Stimulated activated CD4-positive, alpha-beta T cell treated with anti-CD3 and anti-CD28 coated beads, Interleukin-2, amount 100 ng/mL, for 24 hours (primary cell): ENCODE data around the gene STAC.

Source experiments
- DNase-seq, 2 donors: peaks; one replicate each; pipeline ENCODE4 v3.0.0-alpha.2; 2020

STAC gene, protein sequence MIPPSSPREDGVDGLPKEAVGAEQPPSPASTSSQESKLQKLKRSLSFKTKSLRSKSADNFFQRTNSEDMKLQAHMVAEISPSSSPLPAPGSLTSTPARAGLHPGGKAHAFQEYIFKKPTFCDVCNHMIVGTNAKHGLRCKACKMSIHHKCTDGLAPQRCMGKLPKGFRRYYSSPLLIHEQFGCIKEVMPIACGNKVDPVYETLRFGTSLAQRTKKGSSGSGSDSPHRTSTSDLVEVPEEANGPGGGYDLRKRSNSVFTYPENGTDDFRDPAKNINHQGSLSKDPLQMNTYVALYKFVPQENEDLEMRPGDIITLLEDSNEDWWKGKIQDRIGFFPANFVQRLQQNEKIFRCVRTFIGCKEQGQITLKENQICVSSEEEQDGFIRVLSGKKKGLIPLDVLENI

DNA sequence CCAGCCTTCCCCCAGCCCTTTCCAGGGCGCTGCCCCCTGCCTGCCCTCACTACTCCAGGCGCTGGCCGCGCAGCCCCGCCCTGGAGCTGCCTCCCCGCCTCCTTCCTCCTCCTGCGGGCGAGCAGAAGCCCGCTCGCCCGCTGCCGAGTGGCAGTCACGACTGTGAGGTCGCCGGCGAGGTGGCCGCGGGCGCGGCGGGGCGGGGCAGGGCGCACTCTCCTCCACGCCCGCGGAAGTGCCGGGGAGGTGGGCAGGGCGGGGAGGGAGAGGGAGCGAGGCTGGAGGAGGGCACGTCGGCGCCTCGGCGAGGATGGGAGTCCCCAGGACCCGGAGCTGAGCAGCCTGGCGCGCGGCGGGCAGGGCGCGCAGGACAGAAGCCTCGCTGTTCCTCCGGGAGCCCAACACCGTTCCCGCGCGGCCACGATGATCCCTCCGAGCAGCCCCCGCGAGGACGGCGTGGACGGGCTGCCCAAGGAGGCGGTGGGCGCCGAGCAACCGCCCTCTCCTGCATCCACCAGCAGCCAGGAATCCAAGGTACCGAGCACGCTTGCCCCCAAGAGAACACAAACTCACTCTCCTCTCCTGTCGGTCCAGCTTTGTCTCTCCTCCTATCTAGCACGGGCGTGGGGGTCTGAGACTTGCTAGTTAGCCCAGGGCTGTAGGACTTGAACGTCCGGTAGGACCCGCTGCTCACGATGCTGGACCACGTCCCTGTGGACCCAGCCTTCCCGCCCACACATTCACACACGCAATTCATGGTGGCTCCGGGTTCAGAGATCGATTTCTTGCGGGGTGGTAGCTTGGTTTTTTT, at the start of gene STAC:
STAC (plus strand) TSS at position 284 of the 811 bp plus-strand sequence; CDS start at position 424, 140 bp downstream.
- peak in 1 of 2 donors; percentile 26 for DNase-seq

- DNase-seq = no peak
Observed at GRCh38 chr3:36332139-36332538, 48.2 kb upstream of the STAC start.

GRCh38 chr3:36362216-36362615, 18.1 kb upstream of the STAC start:
- no peak for DNase-seq

GRCh38 chr3:36362973-36363372, 17.3 kb upstream of the STAC start:
- no peak for DNase-seq

DNA sequence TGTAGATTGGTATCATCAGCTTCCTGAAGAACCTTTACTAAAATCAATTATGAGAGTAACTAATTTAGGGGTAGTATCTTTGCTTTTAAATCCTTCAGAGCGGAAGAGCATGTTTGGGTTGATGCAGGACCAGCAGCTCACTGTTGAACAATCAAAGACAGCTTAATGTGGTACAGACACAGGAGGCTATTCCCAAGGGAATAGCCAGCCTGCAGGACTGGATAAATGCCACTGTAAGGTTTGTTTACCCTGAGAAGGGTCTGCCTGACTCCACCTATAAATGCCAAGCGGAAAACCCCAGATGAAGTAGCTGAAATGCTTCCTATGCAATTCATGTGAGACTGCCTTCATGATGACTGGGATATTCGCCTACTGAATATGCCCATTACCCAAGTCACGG, 16.0 kb upstream of the STAC start:
- no peak for DNase-seq

GRCh38 chr3:36365829-36366228, 14.5 kb upstream of the STAC start:
- DNase-seq = no peak

DNA sequence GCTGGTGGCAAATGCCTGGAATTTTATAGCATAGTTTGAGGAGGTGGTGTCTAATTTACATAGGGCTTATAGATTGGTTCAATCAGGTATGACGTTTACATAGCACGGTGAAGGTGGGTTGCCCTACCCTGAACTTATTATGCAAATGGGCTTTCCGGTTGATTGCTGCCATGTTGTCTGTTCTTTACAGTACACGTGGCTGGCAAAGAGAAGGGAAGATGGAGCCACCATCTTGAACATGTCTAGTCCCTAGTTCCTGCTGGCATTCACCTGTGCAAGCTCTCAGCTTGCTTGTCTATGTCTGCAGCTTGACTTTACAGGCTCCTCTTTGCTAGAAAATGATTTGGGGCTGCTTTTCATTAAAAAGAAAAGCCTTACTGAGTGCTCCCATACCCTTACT, 14.0 kb upstream of the STAC start:
- no peak for DNase-seq

DNA sequence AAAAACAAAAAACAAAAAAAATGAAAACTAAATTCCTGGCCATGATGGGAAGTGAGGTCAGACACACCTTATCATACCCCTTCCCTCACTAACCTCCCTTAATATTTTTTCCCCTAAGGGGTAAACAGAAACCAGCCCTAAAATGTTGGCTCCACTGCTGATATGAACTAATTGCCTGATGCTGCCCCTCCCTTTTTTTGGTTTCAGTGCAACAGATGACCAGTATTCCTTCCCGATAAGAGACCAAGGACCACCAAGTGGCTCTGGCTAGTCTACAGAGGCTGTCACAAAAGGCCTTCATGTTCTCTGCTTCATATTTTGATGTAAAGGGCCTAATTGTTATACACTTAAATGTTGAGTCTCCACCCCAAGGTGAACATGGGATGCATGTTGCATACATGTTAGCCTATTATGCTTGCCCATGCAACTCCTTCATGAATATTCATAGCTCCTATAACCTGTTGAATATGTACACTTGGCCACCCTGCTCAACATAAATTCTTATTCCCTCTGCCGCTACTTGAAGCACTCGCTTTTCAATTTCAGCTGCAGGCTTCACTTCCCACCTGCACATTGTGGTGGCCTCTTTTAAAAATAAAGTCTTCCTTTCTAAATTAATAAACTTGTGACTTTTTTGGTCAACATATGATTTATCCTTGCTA, 12.3 kb upstream of the STAC start:
- DNase-seq = no peak

GRCh38 chr3:36372534-36372935, 7.8 kb upstream of the STAC start:
- DNase-seq = no peak

- no peak for DNase-seq
Observed at GRCh38 chr3:36373084-36373483, 7.2 kb upstream of the STAC start.

DNA sequence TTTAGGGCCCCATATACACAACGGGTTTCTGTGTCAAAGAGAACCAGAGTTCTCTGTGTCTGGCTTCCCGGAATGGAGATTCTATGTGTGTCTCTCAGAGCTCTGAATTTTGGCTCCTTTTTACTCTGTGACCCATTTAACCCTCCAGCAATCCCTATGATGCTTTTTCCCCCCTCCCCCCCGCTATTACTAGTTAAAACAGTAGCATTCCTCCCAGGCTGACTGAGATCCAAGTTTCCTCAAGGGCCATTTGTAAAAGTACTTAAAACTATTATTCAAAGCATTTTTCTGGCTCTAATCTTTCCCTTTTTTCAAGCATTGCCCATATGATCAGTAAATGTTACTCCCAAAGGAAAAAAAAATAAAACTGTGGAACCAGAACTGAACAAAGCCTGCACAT, 6.6 kb upstream of the STAC start:
- no peak for DNase-seq

- DNase-seq = no peak
Observed at GRCh38 chr3:36379872-36380220, 458 bp upstream of the STAC start.

GRCh38 chr3:36381311-36381956, 1.1 kb downstream of the STAC start:
- DNase-seq = no peak

DNA sequence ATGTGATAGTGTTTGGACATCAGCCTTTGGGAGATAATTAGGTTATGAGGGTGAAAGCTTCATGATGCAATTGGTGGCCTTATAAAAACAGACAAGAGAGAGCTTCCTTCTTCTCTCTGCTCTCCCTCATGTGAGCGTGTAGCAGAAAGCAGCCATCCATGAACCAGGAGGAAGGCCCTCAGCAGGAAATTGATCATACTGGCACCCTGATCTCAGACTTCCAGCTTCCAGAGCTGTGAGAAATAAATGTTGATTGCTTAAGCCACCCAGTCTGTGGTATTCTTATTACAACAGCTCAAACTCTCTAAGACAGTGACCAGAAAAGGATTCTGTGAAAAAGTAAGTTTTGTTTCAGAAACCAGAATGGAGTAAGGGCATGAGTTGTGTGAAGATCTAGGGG, 13.3 kb downstream of the STAC start:
- DNase-seq = no peak

DNA sequence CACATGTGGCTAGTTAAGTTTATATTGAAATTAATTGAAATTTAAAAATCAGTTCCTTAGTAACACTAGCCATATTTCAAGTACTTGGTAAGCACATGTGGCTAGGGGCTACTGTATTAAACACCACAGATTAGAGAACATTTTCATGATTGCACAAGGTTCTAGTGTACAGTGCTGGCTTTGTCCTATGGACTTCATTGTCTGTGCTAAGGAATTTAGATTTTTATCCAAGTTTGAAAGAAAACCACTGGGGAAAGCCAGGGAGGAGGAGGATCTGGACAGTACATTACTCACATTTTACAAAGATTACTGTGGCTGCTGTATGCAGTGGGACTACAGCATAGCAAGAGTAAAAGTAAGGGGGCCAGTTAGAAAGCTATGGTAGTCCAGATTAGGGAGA, 13.9 kb downstream of the STAC start:
- DNase-seq = no peak

- DNase-seq = no peak
Observed at GRCh38 chr3:36397841-36398240, 17.5 kb downstream of the STAC start.

GRCh38 chr3:36399933-36400332, 19.6 kb downstream of the STAC start:
- no peak for DNase-seq

- DNase-seq = no peak
Observed at GRCh38 chr3:36401056-36401455, 20.8 kb downstream of the STAC start.

GRCh38 chr3:36403661-36404060, 23.4 kb downstream of the STAC start:
- no peak for DNase-seq

GRCh38 chr3:36405190-36405589, 24.9 kb downstream of the STAC start:
- no peak for DNase-seq

- DNase-seq = no peak
Observed at GRCh38 chr3:36408146-36408545, 27.8 kb downstream of the STAC start.

DNA sequence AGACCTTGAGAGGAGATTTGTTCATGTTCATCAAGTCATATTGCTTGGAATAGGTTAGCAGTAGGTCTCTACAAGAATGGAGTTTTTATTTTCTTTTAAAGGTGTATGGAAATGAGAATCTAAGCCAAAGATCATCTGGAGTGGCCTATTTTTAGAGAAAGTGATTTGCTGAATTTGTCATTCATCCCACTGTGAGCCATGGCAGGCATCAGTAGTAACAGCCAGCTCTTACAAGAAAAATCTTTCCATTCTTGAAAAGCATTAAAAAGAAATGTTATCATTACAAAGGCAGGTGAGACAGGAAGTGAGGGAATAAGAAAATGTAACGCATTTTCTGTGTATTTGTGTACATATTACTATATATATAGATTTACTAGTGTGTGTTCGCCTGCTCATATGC, 29.6 kb downstream of the STAC start:
- no peak for DNase-seq

GRCh38 chr3:36411587-36411986, 31.3 kb downstream of the STAC start:
- no peak for DNase-seq
